ENCODE measurements around the gene LRRC7. TPM values are rescaled to one million over a fixed set of nuclear protein-coding genes. Genes with fewer than 3 reads are reported as not detected.

LRRC7 gene
- total RNA-seq, 5 donors from 2014 or later (not counting 1 experiment from before 2014, with no cell fraction given) = 0.13 to 4.0 (median 0.54) TPM

DNA sequence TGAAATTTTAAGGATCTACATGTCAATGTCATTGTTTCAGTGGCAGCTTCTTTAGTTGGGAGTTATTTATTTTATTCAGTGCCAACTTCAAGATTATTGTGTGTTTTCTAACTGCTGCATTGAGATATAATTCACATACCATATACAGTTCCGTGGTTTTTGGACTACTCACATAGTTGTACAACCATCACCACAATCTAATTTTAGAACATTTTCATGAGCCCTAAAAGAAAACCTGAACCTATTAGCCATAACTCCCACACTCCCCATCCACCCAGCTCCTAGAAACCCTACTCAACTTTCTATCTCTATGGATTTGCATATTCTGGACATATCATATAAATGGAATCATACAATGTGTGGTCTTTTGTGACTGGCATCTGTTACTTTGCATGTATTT lies 417.7 kb downstream of the LRRC7 start:
- H3K27ac ChIP-seq (ENCODE audit: low read length) = no peak overlapping the region
- Mint-ChIP-seq H3K27me3 (no peaks in the 10 kb centered on the region), H3K4me3 (no peak overlapping the region), H3K36me3 (no peaks in the 10 kb centered on the region), H3K4me1 (no peaks in the 10 kb centered on the region), H3K27ac (no peak overlapping the region), H3K9me3 (peaks cover 0 to 8% (median 4%) of the 10 kb centered on the region in 3 donors)
- ATAC-seq (replicated peaks in 1 of 4) (no peak), DNase-seq (no peak)
- H3K27me3 ChIP-seq (replicated peaks in 1 of 2; ENCODE audit: control insufficient read depth in 2 of 2, extremely low read depth in 1 of 2, insufficient read depth in 2 of 2, low read length in 1 of 2) = no peaks in the 10 kb centered on the region
- H3K4me1 ChIP-seq (ENCODE audit: control insufficient read depth in 1 of 2, extremely low read depth in 1 of 2, insufficient read depth in 2 of 2, low read length in 2 of 2) = no peaks in the 10 kb centered on the region
- no CpG with 5 or more reads among the region's 1 CpG for WGBS (ENCODE audit: insufficient coverage)
- H3K4me3 ChIP-seq (ENCODE audit: control insufficient read depth in 1 of 2, extremely low read depth in 1 of 2, low read length in 1 of 2) = no peak overlapping the region
- ChIA-PET POLR2A (no interaction called here), CTCF (no interaction called here)
- no peaks in the 10 kb centered on the region for H3K9me3 ChIP-seq
- no peaks in the 10 kb centered on the region for H3K36me3 ChIP-seq (ENCODE audit: control insufficient read depth in 2 of 2, extremely low read depth in 1 of 2, insufficient read depth in 1 of 2, low read length in 1 of 2)

DNA sequence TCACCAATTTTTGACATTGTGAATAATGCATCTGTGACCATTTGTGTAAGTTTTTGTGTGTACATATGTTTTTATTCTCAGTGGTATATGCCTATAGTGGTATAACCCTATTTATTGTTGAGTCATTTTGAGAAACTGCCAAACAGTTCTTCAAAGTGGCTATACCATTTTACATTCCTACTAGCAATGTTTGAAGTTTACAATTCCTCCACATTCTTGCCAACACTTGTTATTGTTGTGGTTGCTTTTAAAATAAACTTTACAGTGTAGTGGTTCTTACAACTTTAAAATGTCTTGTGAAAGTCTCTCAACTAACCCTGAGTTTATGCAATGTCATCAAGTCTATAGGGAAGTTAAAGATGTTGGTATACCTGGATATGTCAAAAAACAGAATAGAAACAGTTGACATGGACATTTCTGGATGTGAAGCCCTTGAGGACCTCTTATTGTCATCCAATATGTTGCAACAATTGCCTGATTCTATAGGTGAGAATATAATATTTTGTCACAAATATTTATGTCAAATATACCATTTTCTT lies 418.2 kb downstream of the LRRC7 start:
- Histone ChIP-seq H3K4me3 (ENCODE audit: control insufficient read depth in 1 of 2, extremely low read depth in 1 of 2, low read length in 1 of 2) (no peak overlapping the region), H3K4me1 (ENCODE audit: control insufficient read depth in 1 of 2, extremely low read depth in 1 of 2, insufficient read depth in 2 of 2, low read length in 2 of 2) (no peaks in the 10 kb centered on the region), H3K27ac (ENCODE audit: low read length) (no peak overlapping the region), H3K27me3 (replicated peaks in 1 of 2; ENCODE audit: control insufficient read depth in 2 of 2, extremely low read depth in 1 of 2, insufficient read depth in 2 of 2, low read length in 1 of 2) (no peaks in the 10 kb centered on the region), H3K9me3 (no peaks in the 10 kb centered on the region), H3K36me3 (ENCODE audit: control insufficient read depth in 2 of 2, extremely low read depth in 1 of 2, insufficient read depth in 1 of 2, low read length in 1 of 2) (no peaks in the 10 kb centered on the region)
- Mint-ChIP-seq H3K4me3 (no peak overlapping the region), H3K9me3 (peaks cover 0 to 5% (median 4%) of the 10 kb centered on the region in 3 donors), H3K36me3 (no peaks in the 10 kb centered on the region), H3K27ac (no peak overlapping the region), H3K27me3 (no peaks in the 10 kb centered on the region), H3K4me1 (no peaks in the 10 kb centered on the region)
- no peak for ATAC-seq (replicated peaks in 1 of 4)
- ChIA-PET POLR2A (no interaction called here), CTCF (no interaction called here)
- no peak for DNase-seq

DNA sequence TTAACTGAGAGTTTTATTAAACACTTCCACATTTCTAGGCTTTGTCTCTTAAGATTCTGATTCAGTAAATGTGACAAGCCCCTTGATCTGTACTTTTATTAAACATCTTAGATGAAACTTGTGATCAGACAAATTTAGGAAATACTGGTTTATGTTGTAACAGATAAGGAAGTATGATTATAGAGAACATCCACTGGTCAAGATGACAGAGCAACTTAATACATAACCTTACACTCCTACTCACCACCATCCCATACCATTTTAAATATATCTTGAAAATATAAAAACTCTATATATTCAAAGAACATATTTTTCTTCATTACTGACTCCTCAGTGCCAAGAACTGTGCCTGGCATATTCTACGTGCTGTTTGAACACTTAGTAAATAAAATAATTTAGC lies 420.2 kb downstream of the LRRC7 start:
- no peak overlapping the region for H3K27ac Mint-ChIP-seq
- no peaks in the 10 kb centered on the region for H3K36me3 Mint-ChIP-seq
- H3K4me3 Mint-ChIP-seq = no peak overlapping the region
- Histone ChIP-seq H3K27ac (ENCODE audit: low read length) (no peak overlapping the region), H3K9me3 (no peaks in the 10 kb centered on the region), H3K4me3 (ENCODE audit: control insufficient read depth in 1 of 2, extremely low read depth in 1 of 2, low read length in 1 of 2) (no peak overlapping the region), H3K27me3 (replicated peaks in 1 of 2; ENCODE audit: control insufficient read depth in 2 of 2, extremely low read depth in 1 of 2, insufficient read depth in 2 of 2, low read length in 1 of 2) (no peaks in the 10 kb centered on the region), H3K36me3 (ENCODE audit: control insufficient read depth in 2 of 2, extremely low read depth in 1 of 2, insufficient read depth in 1 of 2, low read length in 1 of 2) (no peaks in the 10 kb centered on the region), H3K4me1 (ENCODE audit: control insufficient read depth in 1 of 2, extremely low read depth in 1 of 2, insufficient read depth in 2 of 2, low read length in 2 of 2) (no peaks in the 10 kb centered on the region)
- ATAC-seq (replicated peaks in 1 of 4) (no peak), DNase-seq (no peak)
- CTCF ChIA-PET = no interaction called here
- WGBS (ENCODE audit: insufficient coverage) = no CpG with 5 or more reads among the region's 1 CpG
- H3K4me1 Mint-ChIP-seq = no peaks in the 10 kb centered on the region
- H3K9me3 Mint-ChIP-seq = peaks cover 0 to 5% (median 4%) of the 10 kb centered on the region in 3 donors
- POLR2A ChIA-PET = no interaction called here
- H3K27me3 Mint-ChIP-seq = no peaks in the 10 kb centered on the region

DNA sequence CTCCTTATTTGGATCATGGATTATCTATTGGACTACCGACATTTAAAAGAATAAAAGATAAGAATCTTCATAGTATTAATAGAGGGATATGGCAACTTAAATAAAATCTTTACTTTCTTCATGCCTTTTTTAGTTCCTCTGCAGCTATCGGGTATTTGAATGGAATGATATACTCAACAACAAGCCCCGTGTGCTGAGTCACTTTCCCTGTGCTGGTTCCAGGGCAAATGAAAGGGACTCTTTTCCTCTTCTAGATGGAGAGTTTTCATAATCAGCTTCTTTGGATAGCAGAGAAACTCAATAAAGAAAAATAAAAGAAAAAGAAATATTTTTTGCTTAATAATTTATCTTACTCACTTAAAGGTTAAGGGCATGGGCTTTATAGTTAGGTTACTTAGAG lies 423.9 kb downstream of the LRRC7 start:
- no peak for ATAC-seq (replicated peaks in 1 of 4)

DNA sequence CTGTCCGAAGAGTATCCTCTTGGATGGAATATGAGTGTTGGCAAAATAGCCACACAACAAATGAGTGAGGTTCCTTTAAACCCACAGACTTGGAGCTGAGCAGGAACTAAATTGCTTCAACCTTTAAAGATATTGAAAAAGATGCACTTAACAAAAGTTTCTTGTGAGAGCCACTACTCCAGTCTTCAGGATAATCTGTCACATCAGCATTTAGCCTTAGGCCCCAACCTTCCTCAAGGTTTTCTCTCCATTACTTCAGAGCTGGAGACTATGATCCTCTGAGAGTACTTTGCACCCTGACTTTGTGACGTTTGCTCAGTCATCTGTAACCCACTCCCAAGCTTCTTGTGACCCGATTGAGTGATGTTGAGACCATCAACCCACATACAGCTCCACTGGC lies 424.9 kb downstream of the LRRC7 start:
- ATAC-seq (replicated peaks in 1 of 4) (no peak), DNase-seq (no peak)
- H3K4me3 Mint-ChIP-seq = no peak overlapping the region
- Histone ChIP-seq H3K9me3 (no peaks in the 10 kb centered on the region), H3K36me3 (ENCODE audit: control insufficient read depth in 2 of 2, extremely low read depth in 1 of 2, insufficient read depth in 1 of 2, low read length in 1 of 2) (no peaks in the 10 kb centered on the region), H3K4me3 (ENCODE audit: control insufficient read depth in 1 of 2, extremely low read depth in 1 of 2, low read length in 1 of 2) (no peak overlapping the region), H3K27ac (ENCODE audit: low read length) (no peak overlapping the region), H3K4me1 (ENCODE audit: control insufficient read depth in 1 of 2, extremely low read depth in 1 of 2, insufficient read depth in 2 of 2, low read length in 2 of 2) (no peaks in the 10 kb centered on the region), H3K27me3 (replicated peaks in 1 of 2; ENCODE audit: control insufficient read depth in 2 of 2, extremely low read depth in 1 of 2, insufficient read depth in 2 of 2, low read length in 1 of 2) (no peaks in the 10 kb centered on the region)
- H3K36me3 Mint-ChIP-seq = no peaks in the 10 kb centered on the region
- no peak overlapping the region for H3K27ac Mint-ChIP-seq
- ChIA-PET CTCF (interaction anchor here in 1 of 2 donors (0.6 kb wide), 1 partner anchor 1052 kb away, joined by 3 read pairs; no protein-coding TSS in a partner anchor), POLR2A (no interaction called here)
- WGBS (ENCODE audit: insufficient coverage) = 70% methylated on average over 2 of the region's 3 CpGs
- H3K27me3 Mint-ChIP-seq = no peaks in the 10 kb centered on the region
- H3K9me3 Mint-ChIP-seq = no peaks in the 10 kb centered on the region
- no peaks in the 10 kb centered on the region for H3K4me1 Mint-ChIP-seq

More for the DNA sequence above, 423.9 kb downstream of the LRRC7 start:
- no peak overlapping the region for H3K27ac Mint-ChIP-seq
- H3K4me3 Mint-ChIP-seq = no peak overlapping the region
- Histone ChIP-seq H3K27me3 (replicated peaks in 1 of 2; ENCODE audit: control insufficient read depth in 2 of 2, extremely low read depth in 1 of 2, insufficient read depth in 2 of 2, low read length in 1 of 2) (no peaks in the 10 kb centered on the region), H3K9me3 (no peaks in the 10 kb centered on the region), H3K4me3 (ENCODE audit: control insufficient read depth in 1 of 2, extremely low read depth in 1 of 2, low read length in 1 of 2) (no peak overlapping the region), H3K27ac (ENCODE audit: low read length) (no peak overlapping the region), H3K36me3 (ENCODE audit: control insufficient read depth in 2 of 2, extremely low read depth in 1 of 2, insufficient read depth in 1 of 2, low read length in 1 of 2) (no peaks in the 10 kb centered on the region), H3K4me1 (ENCODE audit: control insufficient read depth in 1 of 2, extremely low read depth in 1 of 2, insufficient read depth in 2 of 2, low read length in 2 of 2) (no peaks in the 10 kb centered on the region)
- WGBS (ENCODE audit: insufficient coverage) = no CpG with 5 or more reads among the region's 3 CpGs
- POLR2A ChIA-PET = no interaction called here
- DNase-seq = no peak
- H3K4me1 Mint-ChIP-seq = no peaks in the 10 kb centered on the region
- CTCF ChIA-PET = no interaction called here
- no peaks in the 10 kb centered on the region for H3K27me3 Mint-ChIP-seq
- H3K36me3 Mint-ChIP-seq = no peaks in the 10 kb centered on the region
- no peaks in the 10 kb centered on the region for H3K9me3 Mint-ChIP-seq

DNA sequence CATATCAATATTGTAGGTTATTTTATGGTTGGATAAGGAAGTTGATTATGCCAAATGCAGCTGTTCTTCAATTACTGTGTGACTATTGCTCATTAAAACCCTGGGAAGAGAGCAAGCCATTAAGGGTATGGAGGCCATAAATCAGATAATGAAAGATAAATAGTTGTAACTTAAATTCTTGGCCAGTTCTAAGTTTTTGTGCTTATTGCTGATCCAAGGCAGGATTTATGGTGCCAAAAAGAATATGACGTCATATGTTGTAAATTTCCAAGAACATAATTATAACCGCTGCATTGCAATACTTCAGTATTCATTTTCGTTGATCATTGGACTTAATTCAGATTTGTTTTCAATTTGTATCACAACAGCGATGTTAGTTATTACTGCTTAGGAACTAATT lies 426.1 kb downstream of the LRRC7 start:
- Mint-ChIP-seq H3K4me1 (no peaks in the 10 kb centered on the region), H3K36me3 (no peaks in the 10 kb centered on the region), H3K4me3 (no peak overlapping the region), H3K27ac (no peak overlapping the region), H3K9me3 (no peaks in the 10 kb centered on the region), H3K27me3 (no peaks in the 10 kb centered on the region)
- H3K4me1 ChIP-seq (ENCODE audit: control insufficient read depth in 1 of 2, extremely low read depth in 1 of 2, insufficient read depth in 2 of 2, low read length in 2 of 2) = no peaks in the 10 kb centered on the region
- no peaks in the 10 kb centered on the region for H3K36me3 ChIP-seq (ENCODE audit: control insufficient read depth in 2 of 2, extremely low read depth in 1 of 2, insufficient read depth in 1 of 2, low read length in 1 of 2)
- CTCF ChIA-PET = no interaction called here
- DNase-seq (no peak), ATAC-seq (replicated peaks in 1 of 4) (no peak)
- POLR2A ChIA-PET = no interaction called here
- H3K27ac ChIP-seq (ENCODE audit: low read length) = no peak overlapping the region
- no peaks in the 10 kb centered on the region for H3K9me3 ChIP-seq
- no peaks in the 10 kb centered on the region for H3K27me3 ChIP-seq (replicated peaks in 1 of 2; ENCODE audit: control insufficient read depth in 2 of 2, extremely low read depth in 1 of 2, insufficient read depth in 2 of 2, low read length in 1 of 2)
- 100% methylated on average over 1 of the region's 4 CpGs for WGBS (ENCODE audit: insufficient coverage)
- H3K4me3 ChIP-seq (ENCODE audit: control insufficient read depth in 1 of 2, extremely low read depth in 1 of 2, low read length in 1 of 2) = no peak overlapping the region

DNA sequence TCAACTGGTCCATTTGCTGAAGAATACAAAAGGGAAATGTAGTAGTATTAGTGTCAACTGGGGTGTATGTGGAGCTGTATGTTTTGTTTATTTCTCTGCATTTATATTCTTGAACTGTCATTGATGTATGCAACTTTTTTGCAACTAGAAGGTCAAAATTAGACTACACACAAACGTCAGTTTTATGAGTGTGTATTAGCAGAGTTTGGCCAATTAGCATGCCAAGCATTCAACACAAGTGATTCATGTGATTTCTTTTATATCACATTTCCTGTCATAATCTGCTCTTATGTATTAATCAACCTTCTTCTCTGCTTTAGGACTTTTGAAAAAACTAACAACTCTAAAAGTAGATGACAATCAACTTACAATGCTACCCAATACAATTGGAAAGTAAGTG lies 426.5 kb downstream of the LRRC7 start:
- Histone ChIP-seq H3K27ac (ENCODE audit: low read length) (no peak overlapping the region), H3K4me3 (ENCODE audit: control insufficient read depth in 1 of 2, extremely low read depth in 1 of 2, low read length in 1 of 2) (no peak overlapping the region), H3K36me3 (ENCODE audit: control insufficient read depth in 2 of 2, extremely low read depth in 1 of 2, insufficient read depth in 1 of 2, low read length in 1 of 2) (no peaks in the 10 kb centered on the region), H3K9me3 (no peaks in the 10 kb centered on the region), H3K4me1 (ENCODE audit: control insufficient read depth in 1 of 2, extremely low read depth in 1 of 2, insufficient read depth in 2 of 2, low read length in 2 of 2) (no peaks in the 10 kb centered on the region), H3K27me3 (replicated peaks in 1 of 2; ENCODE audit: control insufficient read depth in 2 of 2, extremely low read depth in 1 of 2, insufficient read depth in 2 of 2, low read length in 1 of 2) (no peaks in the 10 kb centered on the region)
- no CpG with 5 or more reads among the region's 1 CpG for WGBS (ENCODE audit: insufficient coverage)
- H3K4me1 Mint-ChIP-seq = no peaks in the 10 kb centered on the region
- CTCF ChIA-PET = no interaction called here
- no peak overlapping the region for H3K27ac Mint-ChIP-seq
- H3K27me3 Mint-ChIP-seq = no peaks in the 10 kb centered on the region
- ATAC-seq (replicated peaks in 1 of 4) (no peak), DNase-seq (no peak)
- H3K9me3 Mint-ChIP-seq = no peaks in the 10 kb centered on the region
- no peaks in the 10 kb centered on the region for H3K36me3 Mint-ChIP-seq
- no peak overlapping the region for H3K4me3 Mint-ChIP-seq
- POLR2A ChIA-PET = no interaction called here

Measured in T-cell (primary cell).